ENCODE measurements around the gene ZNF783. TPM values are rescaled to one million over a fixed set of nuclear protein-coding genes. Genes with fewer than 3 reads are reported as not detected.
"Not testable (repeated sequence)": the region's sequence is repeated elsewhere in the genome, so short reads cannot be mapped to it uniquely, and the experiment has no call there.

ZNF783 gene
- total and polyA plus RNA-seq, 2 donors (not counting 1 experiment from before 2014, with no cell fraction given), result 38.1 to 43.8 TPM

DNA sequence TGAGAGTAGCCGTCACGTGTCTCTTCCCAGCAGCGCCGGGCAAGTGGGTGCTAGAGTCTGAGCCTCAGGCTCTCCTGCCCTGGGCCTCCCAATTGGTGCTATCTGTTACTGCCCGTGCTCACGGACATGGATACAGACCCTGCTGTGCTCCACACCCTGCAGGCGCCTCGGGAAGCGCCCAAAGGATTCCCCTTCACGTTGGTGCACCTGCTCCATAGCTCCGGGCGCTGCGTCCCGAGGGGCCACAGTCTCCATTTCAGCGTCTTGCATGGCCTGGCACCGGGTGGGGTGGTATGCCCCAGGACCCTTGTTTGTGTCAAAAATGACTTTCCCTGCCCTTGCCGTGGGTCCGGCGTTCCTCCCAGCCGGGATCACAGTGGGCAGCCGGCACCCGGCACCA is 36.3 kb upstream of the ZNF783 start:
- Histone ChIP-seq H3K9ac (ENCODE audit: low read length) (no peak overlapping the region), H3K4me3 (ENCODE audit: control extremely low read depth in 1 of 5, extremely low read depth in 1 of 5, insufficient read depth in 1 of 5, low read depth in 2 of 5, low read length in 4 of 5) (no peak overlapping the region), H3K79me2 (ENCODE audit: control insufficient read depth, insufficient read depth, low read length) (no peaks in the 10 kb centered on the region), H3K27ac (ENCODE audit: low read length in 2 of 2) (no peak overlapping the region), H2AFZ (ENCODE audit: insufficient read depth, low read depth, low read length, poor library complexity, severe bottlenecking) (no peak overlapping the region), H3K27me3 (replicated peaks in 1 of 4; ENCODE audit: control extremely low read depth in 1 of 4, control insufficient read depth in 3 of 4, insufficient read depth in 4 of 4, low read length in 3 of 4) (no peaks in the 10 kb centered on the region), H4K20me1 (ENCODE audit: control insufficient read depth, insufficient read depth, low read length, poor library complexity, severe bottlenecking) (no peaks in the 10 kb centered on the region), H3K9me3 (ENCODE audit: control extremely low read depth in 1 of 3, control insufficient read depth in 2 of 3, insufficient read depth in 1 of 3, low read length in 2 of 3) (peaks cover 0 to 14% (median 0%) of the 10 kb centered on the region in 3 donors), H3K4me2 (replicated peaks; ENCODE audit: low read depth, low read length, poor library complexity, severe bottlenecking) (no peak overlapping the region), H3K36me3 (replicated peaks in 1 of 2; ENCODE audit: control extremely low read depth in 1 of 2, control insufficient read depth in 1 of 2, extremely low read depth in 1 of 2, insufficient read depth in 2 of 2, low read length in 1 of 2) (peaks cover 0 to 8% of the 10 kb centered on the region in 2 experiments), H3K4me1 (ENCODE audit: control insufficient read depth in 2 of 2, insufficient read depth in 2 of 2, low read length in 2 of 2) (no peaks in the 10 kb centered on the region)
- H3K27ac Mint-ChIP-seq, result no peak overlapping the region
- no peaks in the 10 kb centered on the region for H3K4me1 Mint-ChIP-seq
- intact Hi-C loops (cut with micrococcal nuclease), result no loop called here
- 98% methylated on average over 21 of the region's 22 CpGs for WGBS (ENCODE audit: insufficient coverage)
- no peaks in the 10 kb centered on the region for H3K9me3 Mint-ChIP-seq (ENCODE audit: insufficient read depth)
- ATAC-seq (ENCODE audit: low read depth) (no peak), DNase-seq (no peak)
- H3K4me3 Mint-ChIP-seq, result no peak overlapping the region
- TF ChIP-seq, protein P1, sequence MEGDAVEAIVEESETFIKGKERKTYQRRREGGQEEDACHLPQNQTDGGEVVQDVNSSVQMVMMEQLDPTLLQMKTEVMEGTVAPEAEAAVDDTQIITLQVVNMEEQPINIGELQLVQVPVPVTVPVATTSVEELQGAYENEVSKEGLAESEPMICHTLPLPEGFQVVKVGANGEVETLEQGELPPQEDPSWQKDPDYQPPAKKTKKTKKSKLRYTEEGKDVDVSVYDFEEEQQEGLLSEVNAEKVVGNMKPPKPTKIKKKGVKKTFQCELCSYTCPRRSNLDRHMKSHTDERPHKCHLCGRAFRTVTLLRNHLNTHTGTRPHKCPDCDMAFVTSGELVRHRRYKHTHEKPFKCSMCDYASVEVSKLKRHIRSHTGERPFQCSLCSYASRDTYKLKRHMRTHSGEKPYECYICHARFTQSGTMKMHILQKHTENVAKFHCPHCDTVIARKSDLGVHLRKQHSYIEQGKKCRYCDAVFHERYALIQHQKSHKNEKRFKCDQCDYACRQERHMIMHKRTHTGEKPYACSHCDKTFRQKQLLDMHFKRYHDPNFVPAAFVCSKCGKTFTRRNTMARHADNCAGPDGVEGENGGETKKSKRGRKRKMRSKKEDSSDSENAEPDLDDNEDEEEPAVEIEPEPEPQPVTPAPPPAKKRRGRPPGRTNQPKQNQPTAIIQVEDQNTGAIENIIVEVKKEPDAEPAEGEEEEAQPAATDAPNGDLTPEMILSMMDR (IDR thresholded peaks at IDR 0.05), result no peak
- TF ChIP-seq EZH2 (IDR thresholded peaks at IDR 0.05; ENCODE audit: borderline replicate concordance, insufficient read depth, low read depth, low read length, poor library complexity, severe bottlenecking), result no peak
- POLR2A ChIA-PET, result interaction anchor here (0.6 kb wide), 1 partner anchor 38 kb away, joined by 6 read pairs; no protein-coding TSS in a partner anchor
- H3K27me3 Mint-ChIP-seq, result no peaks in the 10 kb centered on the region
- CTCF ChIA-PET, result no interaction called here

DNA sequence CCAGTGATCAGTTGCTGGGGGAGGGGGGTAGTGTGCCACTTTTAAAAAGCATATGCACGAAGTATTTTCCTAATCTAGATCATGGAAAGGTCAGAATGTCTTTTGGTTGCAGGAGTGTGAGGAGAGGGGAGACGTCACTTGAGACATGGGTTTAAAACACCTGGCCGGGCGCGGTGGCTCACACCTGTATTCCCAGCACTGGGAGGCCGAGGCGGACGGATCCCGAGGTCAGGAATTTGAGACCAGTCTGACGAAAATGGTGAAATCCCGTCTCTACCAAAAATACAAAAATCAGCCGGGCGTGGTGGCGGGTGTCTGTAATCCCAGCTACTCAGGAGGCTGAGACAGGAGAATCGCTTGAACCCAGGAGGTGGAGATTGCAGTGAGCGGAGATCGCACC is 35.6 kb upstream of the ZNF783 start:
- H4K20me1 ChIP-seq (ENCODE audit: control insufficient read depth, insufficient read depth, low read length, poor library complexity, severe bottlenecking); H3K4me2 ChIP-seq (replicated peaks; ENCODE audit: low read depth, low read length, poor library complexity, severe bottlenecking); H3K79me2 ChIP-seq (ENCODE audit: control insufficient read depth, insufficient read depth, low read length); ATAC-seq (ENCODE audit: low read depth); H3K27me3 ChIP-seq (replicated peaks in 1 of 4; ENCODE audit: control extremely low read depth in 1 of 4, control insufficient read depth in 3 of 4, insufficient read depth in 4 of 4, low read length in 3 of 4); H3K9ac ChIP-seq (ENCODE audit: low read length); H3K4me3 ChIP-seq (ENCODE audit: control extremely low read depth in 1 of 5, extremely low read depth in 1 of 5, insufficient read depth in 1 of 5, low read depth in 2 of 5, low read length in 4 of 5); H3K36me3 ChIP-seq (replicated peaks in 1 of 2; ENCODE audit: control extremely low read depth in 1 of 2, control insufficient read depth in 1 of 2, extremely low read depth in 1 of 2, insufficient read depth in 2 of 2, low read length in 1 of 2); H3K27ac ChIP-seq (ENCODE audit: low read length in 2 of 2); H3K27ac Mint-ChIP-seq; H3K4me3 Mint-ChIP-seq; intact Hi-C loops (cut with micrococcal nuclease); H3K9me3 Mint-ChIP-seq (ENCODE audit: insufficient read depth); H3K4me1 Mint-ChIP-seq; DNase-seq; H2AFZ ChIP-seq (ENCODE audit: insufficient read depth, low read depth, low read length, poor library complexity, severe bottlenecking); CTCF ChIA-PET; H3K4me1 ChIP-seq (ENCODE audit: control insufficient read depth in 2 of 2, insufficient read depth in 2 of 2, low read length in 2 of 2); H3K27me3 Mint-ChIP-seq: not testable (repeated sequence)
- 98% methylated on average over 12 of the region's 17 CpGs for WGBS (ENCODE audit: insufficient coverage)
- POLR2A ChIA-PET, result interaction anchor here (0.6 kb wide), 1 partner anchor 37 kb away, joined by 6 read pairs; no protein-coding TSS in a partner anchor
- peaks cover 0 to 14% (median 0%) of the 10 kb centered on the region in 3 donors for H3K9me3 ChIP-seq (ENCODE audit: control extremely low read depth in 1 of 3, control insufficient read depth in 2 of 3, insufficient read depth in 1 of 3, low read length in 2 of 3)

Data from B cell (primary cell).